CD14-positive monocyte (primary cell): ENCODE data around the gene CALD1. TPM values are rescaled to one million over a fixed set of nuclear protein-coding genes. Genes with fewer than 3 reads are reported as not detected.

Source experiments
- DNase-seq, 3 donors: peaks; one replicate each; pipeline ENCODE4 v3.0.0-alpha.2; 2011 to 2022
- H2AFZ ChIP-seq: 2 replicates; pipeline ENCODE4 v1.6.0; 2012; ENCODE audit warnings: mild to moderate bottlenecking, low read depth, low read length, inconsistent platforms; ENCODE audit not compliant: insufficient read depth, poor library complexity, severe bottlenecking
- H3K27ac ChIP-seq, 2 donors: 1 replicate in 1 of 2; 2 replicates in 1 of 2; pipeline ENCODE4 v1.5.1; 2012 to 2013; ENCODE audit warnings: low read length in 2 of 2, control low read depth in 1 of 2, inconsistent platforms in 1 of 2, low read depth in 1 of 2, mild to moderate bottlenecking in 1 of 2
- H3K27me3 ChIP-seq, 2 donors: one replicate each; pipeline versions ENCODE4 v1.6.0 to v1.6.1; 2011 to 2013; ENCODE audit warnings: low read length in 2 of 2; ENCODE audit not compliant: control insufficient read depth in 2 of 2, insufficient read depth in 2 of 2
- H3K36me3 ChIP-seq, 2 donors: replicated peaks in 1 of 2; 1 replicate in 1 of 2; 2 replicates in 1 of 2; pipeline versions ENCODE4 v1.5.1 to v1.6.1; 2012 to 2013; ENCODE audit warnings: low read length in 2 of 2, control low read depth in 1 of 2, inconsistent platforms in 1 of 2, mild to moderate bottlenecking in 1 of 2; ENCODE audit not compliant: insufficient read depth in 2 of 2, control insufficient read depth in 1 of 2
- H3K4me1 ChIP-seq, 2 donors: 1 replicate in 1 of 2; 2 replicates in 1 of 2; pipeline versions ENCODE4 v1.5.1 to v1.6.1; 2012 to 2013; ENCODE audit warnings: low read length in 2 of 2, control low read depth in 1 of 2, inconsistent platforms in 1 of 2, mild to moderate bottlenecking in 1 of 2, moderate library complexity in 1 of 2; ENCODE audit not compliant: insufficient read depth in 2 of 2, control insufficient read depth in 1 of 2
- H3K4me2 ChIP-seq: replicated peaks from 2 replicates; pipeline ENCODE3; 2012; ENCODE audit warnings: low read length, moderate library complexity, mild to moderate bottlenecking; ENCODE audit not compliant: poor library complexity, severe bottlenecking; ENCODE audit errors: extremely low read depth
- H3K4me3 ChIP-seq, 3 experiments: fragments of 200-600 bp in 1 of 3; sonication (generic) in 1 of 3; replicated peaks in 1 of 3; 1 replicate in 2 of 3; 2 replicates in 1 of 3; pipeline ENCODE4 v1.5.1; 2011 to 2013; ENCODE audit warnings: low read length in 3 of 3, mild to moderate bottlenecking in 3 of 3, control low read depth in 2 of 3, low read depth in 2 of 3, inconsistent platforms in 1 of 3, moderate library complexity in 1 of 3
- H3K79me2 ChIP-seq: 2 replicates; pipeline ENCODE4 v1.6.0; 2012; ENCODE audit warnings: mild to moderate bottlenecking, control low read depth, inconsistent platforms, low read length, moderate library complexity; ENCODE audit not compliant: insufficient read depth
- H3K9ac ChIP-seq: 2 replicates; pipeline ENCODE4 v1.6.0; 2017; ENCODE audit warnings: low read length, mild to moderate bottlenecking; ENCODE audit not compliant: insufficient read depth, poor library complexity, severe bottlenecking
- H3K9me3 ChIP-seq, 2 donors: replicated peaks in 1 of 2; 1 replicate in 1 of 2; 2 replicates in 1 of 2; pipeline versions ENCODE4 v1.5.1 to v1.6.1; 2012 to 2013; ENCODE audit warnings: low read length in 2 of 2, control low read depth in 1 of 2; ENCODE audit not compliant: control insufficient read depth in 1 of 2, insufficient read depth in 1 of 2
- H4K20me1 ChIP-seq: 2 replicates; pipeline ENCODE4 v1.6.0; 2012; ENCODE audit warnings: mild to moderate bottlenecking, low read length, control low read depth, moderate library complexity; ENCODE audit not compliant: insufficient read depth
- H3K27ac Mint-ChIP-seq, 7 donors: one replicate each; pipeline ENCODE4 v1.8.0; 2020; ENCODE audit warnings: mild to moderate bottlenecking in 7 of 7, mixed read lengths in 7 of 7, moderate library complexity in 6 of 7, inconsistent platforms in 2 of 7
- H3K27me3 Mint-ChIP-seq, 3 donors: one replicate each; pipeline ENCODE4 v1.8.0; 2021 to 2022; ENCODE audit warnings: low read depth in 3 of 3, mild to moderate bottlenecking in 3 of 3, mixed read lengths in 3 of 3, moderate library complexity in 3 of 3, inconsistent platforms in 1 of 3
- H3K36me3 Mint-ChIP-seq, 2 donors: one replicate each; pipeline ENCODE4 v1.8.0; 2020; ENCODE audit warnings: mixed read lengths in 2 of 2, inconsistent platforms in 1 of 2, mild to moderate bottlenecking in 1 of 2
- H3K4me1 Mint-ChIP-seq: one replicate; pipeline ENCODE4 v1.8.0; 2020; ENCODE audit warnings: mild to moderate bottlenecking, mixed read lengths
- H3K4me3 Mint-ChIP-seq, 2 donors: one replicate each; pipeline ENCODE4 v1.8.0; 2020; ENCODE audit warnings: mild to moderate bottlenecking in 2 of 2, mixed read lengths in 2 of 2, moderate library complexity in 1 of 2
- H3K9me3 Mint-ChIP-seq, 7 donors: one replicate each; pipeline ENCODE4 v1.8.0; 2020 to 2022; ENCODE audit warnings: mixed read lengths in 7 of 7, mild to moderate bottlenecking in 6 of 7, moderate library complexity in 6 of 7, inconsistent platforms in 2 of 7
- CTCF ChIP-seq: fragments of 200-600 bp; IDR thresholded peaks from one replicate; pipeline ENCODE4 v1.8.0; 2022; ENCODE audit warnings: antibody characterized with exemption, mild to moderate bottlenecking
- WGBS: methylation state at CpG from one replicate; pipeline ENCODE4 v1.1.5; 2013; ENCODE audit warnings: missing lambda C conversion rate; ENCODE audit not compliant: insufficient coverage; 5-methylcytosine and 5-hydroxymethylcytosine counted together
- intact Hi-C, 2 donors: fragments of 100-400 bp; cut with micrococcal nuclease; formaldehyde crosslinking; loops; one replicate each; pipeline versions ENCODE4 v1.15.0 to v1.15.1; 2023
- polyA plus RNA-seq, 3 donors: library from polyadenylated mRNA; depleted of rRNA in 1 of 3; unstranded in 2 of 3; stranded (reverse) in 1 of 3; fragments of 300-500 nt in 2 of 3; fragments of >200 nt in 1 of 3; fragmentation: Illumina TruSeq in 2 of 3; gene quantifications; 1 replicate in 2 of 3; 2 replicates in 1 of 3; pipeline ENCODE4 v1.2.3, GENCODE V29; 2012 to 2021

Gene CALD1
- polyA plus RNA-seq, 3 donors: 0.18 TPM; not detected in 2

DNA sequence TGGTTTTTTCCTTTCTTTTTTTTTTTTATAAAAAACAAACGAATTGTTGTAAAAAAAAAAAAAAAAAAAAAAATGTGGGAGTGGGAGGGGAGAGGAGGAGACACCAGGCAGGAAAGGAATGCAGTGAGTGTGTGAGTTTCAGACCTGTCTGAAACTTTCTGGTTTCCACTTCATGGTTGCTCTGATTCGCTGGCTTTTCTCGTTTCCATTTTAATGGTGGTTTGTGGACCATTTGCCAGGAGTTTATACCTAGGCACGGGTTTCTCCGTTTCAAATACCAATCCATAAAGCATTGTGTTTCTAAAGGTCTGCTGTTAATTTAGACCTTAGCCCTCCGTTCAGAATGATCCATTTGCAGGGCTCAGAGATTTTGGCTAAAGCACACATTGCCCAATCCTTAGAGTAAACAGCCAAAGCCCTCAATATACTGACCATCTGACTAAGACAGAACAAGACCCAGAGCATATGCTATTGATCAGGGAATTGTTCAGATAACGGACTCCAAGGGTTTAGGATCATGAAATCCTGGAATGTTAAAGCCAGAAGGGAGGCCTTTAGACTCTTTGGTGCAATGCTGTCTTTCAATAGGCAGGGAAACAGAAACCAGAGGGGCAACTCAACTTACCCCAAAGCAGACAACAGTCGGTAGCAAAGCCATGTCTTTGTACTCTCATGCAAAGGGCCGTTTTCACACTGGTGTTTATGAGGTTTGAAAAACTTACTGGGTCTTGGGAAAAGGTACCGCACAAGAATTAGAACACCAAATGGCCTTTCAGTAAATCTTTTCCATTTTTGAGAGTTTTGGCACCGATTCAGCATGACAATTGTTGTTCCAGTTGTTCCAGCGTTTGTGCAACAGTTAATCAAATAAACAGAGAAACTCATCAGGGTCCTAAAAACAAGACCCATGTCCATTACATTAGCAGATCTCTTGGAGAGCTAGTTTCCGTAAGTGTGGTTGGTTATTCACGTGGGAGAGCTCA lies 112.6 kb downstream of the CALD1 start:
- Histone ChIP-seq H3K4me3 (no peak overlapping the region), H3K4me2 (peak overlapping the region; percentile 30), H3K36me3 (no peaks in the 10 kb centered on the region), H3K9ac (no peak overlapping the region), H2AFZ (no peak overlapping the region), H3K27ac (no peak overlapping the region), H3K4me1 (peaks cover 3 to 5% of the 10 kb centered on the region in 2 donors), H3K9me3 (peaks cover 10% of the 10 kb centered on the region in 2 donors), H4K20me1 (no peaks in the 10 kb centered on the region), H3K79me2 (no peaks in the 10 kb centered on the region), H3K27me3 (peaks cover 9 to 20% of the 10 kb centered on the region in 2 donors)
- peak overlapping the region in 1 of 2 donors; percentile 77 for H3K4me3 Mint-ChIP-seq
- peaks cover 8% of the 10 kb centered on the region for H3K4me1 Mint-ChIP-seq
- H3K9me3 Mint-ChIP-seq: peaks cover 8 to 20% (median 13%) of the 10 kb centered on the region in 7 donors
- no peak for TF ChIP-seq CTCF
- WGBS: 83% methylated on average over 6 of the region's 14 CpGs
- H3K27ac Mint-ChIP-seq: no peak overlapping the region
- no peak for DNase-seq
- H3K27me3 Mint-ChIP-seq: peaks cover 16 to 24% (median 19%) of the 10 kb centered on the region in 3 donors
- intact Hi-C loops: no loop called here
- no peaks in the 10 kb centered on the region for H3K36me3 Mint-ChIP-seq

DNA sequence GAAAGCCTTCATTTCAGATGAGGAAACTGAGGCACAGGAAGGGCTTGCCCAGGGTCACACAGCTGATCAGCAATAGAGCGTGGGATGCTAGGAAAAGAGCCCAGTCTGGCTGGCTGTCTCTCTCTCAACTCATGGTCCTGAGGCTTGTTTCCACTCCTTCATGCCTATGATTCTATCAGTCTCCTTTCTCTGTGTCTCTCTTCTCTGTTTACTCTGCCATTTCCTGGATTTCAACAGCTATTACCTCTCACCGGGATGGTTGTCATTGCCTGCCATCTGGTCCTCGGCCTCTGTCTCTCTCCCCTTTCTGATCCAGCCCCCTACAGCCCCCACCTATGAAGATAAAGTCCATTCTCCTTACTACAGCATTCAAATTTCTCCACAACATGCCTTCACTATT lies 113.5 kb downstream of the CALD1 start:
- H3K36me3 Mint-ChIP-seq: no peaks in the 10 kb centered on the region
- Histone ChIP-seq H2AFZ (no peak overlapping the region), H4K20me1 (no peaks in the 10 kb centered on the region), H3K4me3 (no peak overlapping the region), H3K4me1 (peaks cover 3 to 5% of the 10 kb centered on the region in 2 donors), H3K36me3 (no peaks in the 10 kb centered on the region), H3K27ac (no peak overlapping the region), H3K9ac (no peak overlapping the region), H3K27me3 (peaks cover 9 to 20% of the 10 kb centered on the region in 2 donors), H3K4me2 (no peak overlapping the region), H3K9me3 (peaks cover 10% of the 10 kb centered on the region in 2 donors), H3K79me2 (no peaks in the 10 kb centered on the region)
- 73% methylated on average over 3 of the region's 3 CpGs for WGBS
- H3K27ac Mint-ChIP-seq: no peak overlapping the region
- no peak overlapping the region for H3K4me3 Mint-ChIP-seq
- no peak for TF ChIP-seq CTCF
- peaks cover 8% of the 10 kb centered on the region for H3K4me1 Mint-ChIP-seq
- peaks cover 8 to 23% (median 16%) of the 10 kb centered on the region in 7 donors for H3K9me3 Mint-ChIP-seq
- intact Hi-C loops: no loop called here
- DNase-seq: no peak
- H3K27me3 Mint-ChIP-seq: peaks cover 16 to 24% (median 19%) of the 10 kb centered on the region in 3 donors
